K562 (cell line): ENCODE results near the gene LDHAL6A. TPM values are rescaled to one million over a fixed set of nuclear protein-coding genes. Genes with fewer than 3 reads are reported as not detected.

Source experiments
- ATAC-seq: fragments of 200-7000 bp; cut with Tn5 transposase; 3 replicates; pipeline ENCODE4 v1.9.1; 2020; ENCODE audit warnings: moderate library complexity
- BruUV-seq: library from RNA; stranded (reverse); fragments of 400-500 nt; replicated peaks from 2 replicates; lab custom pipeline; 2021; lab: Mats Ljungman, UMichigan
- CTCF ChIA-PET: fragments of 300-600 bp; formaldehyde crosslinking; extraction: SDS; loops from one replicate; lab custom pipeline; 2021; ENCODE audit warnings: low intra/inter-chr PET ratio; lab: Yijun Ruan, JAX
- POLR2A ChIA-PET: fragments of 300-600, 350-650 bp; sonication (Branson Sonifier 250); formaldehyde crosslinking; extraction: SDS; loops from one replicate; lab custom pipeline; 2021; ENCODE audit warnings: antibody characterized with exemption, inconsistent platforms; lab: Yijun Ruan, JAX
- DNase-seq, 4 experiments: peaks; one replicate each; pipeline versions ENCODE4 v3.0.0 to v3.0.0-alpha.2; 2011 to 2018; ENCODE audit warnings: low spot score in 3 of 4, mixed read lengths in 3 of 4; ENCODE audit errors: extremely low read depth in 1 of 4
- FAIRE-seq: peaks from 2 replicates; lab custom pipeline; 2011; peaks lifted over from hg19 to GRCh38; lab: Jason Lieb, UNC
- H2AFZ ChIP-seq: 2 replicates; pipeline ENCODE4 v1.6.0; 2011; ENCODE audit warnings: low read depth, low read length, control low read depth, inconsistent platforms
- H3K27ac ChIP-seq: fragments of 200-600 bp; 3 replicates; pipeline ENCODE4 v1.8.0; 2011; ENCODE audit warnings: low read depth, mild to moderate bottlenecking, control low read depth, inconsistent platforms, low read length, moderate library complexity, mixed read lengths; ENCODE audit errors: extremely low read depth
- H3K27me3 ChIP-seq, 2 experiments: fragments of 300-600 bp in 1 of 2; 2 replicates in 1 of 2; 3 replicates in 1 of 2; pipeline versions ENCODE4 v1.6.0 to v1.8.0; 2011; ENCODE audit warnings: inconsistent platforms in 2 of 2, low read length in 2 of 2, mild to moderate bottlenecking in 1 of 2, mixed read lengths in 1 of 2, moderate library complexity in 1 of 2; ENCODE audit not compliant: control insufficient read depth in 2 of 2, insufficient read depth in 2 of 2
- H3K36me3 ChIP-seq: fragments of 300-600 bp; 3 replicates; pipeline ENCODE4 v1.8.0; 2011; ENCODE audit warnings: mild to moderate bottlenecking, low read length, inconsistent platforms; ENCODE audit not compliant: control insufficient read depth, insufficient read depth
- H3K4me1 ChIP-seq, 2 experiments: fragments of 200-600 bp in 1 of 2; replicated peaks in 1 of 2; 2 replicates in 1 of 2; 3 replicates in 1 of 2; pipeline versions ENCODE4 v1.5.1 to v1.8.0; 2011; ENCODE audit warnings: inconsistent platforms in 2 of 2, low read length in 2 of 2, mild to moderate bottlenecking in 1 of 2, mixed read lengths in 1 of 2, moderate library complexity in 1 of 2; ENCODE audit not compliant: control insufficient read depth in 2 of 2, insufficient read depth in 2 of 2
- H3K4me2 ChIP-seq: 2 replicates; pipeline ENCODE4 v1.6.1; 2011; ENCODE audit warnings: low read length, control low read depth, inconsistent platforms, mixed read lengths; ENCODE audit not compliant: insufficient read depth
- H3K4me3 ChIP-seq: fragments of 200-600 bp; sonication (generic), shearing (Covaris generic); 2 replicates; pipeline ENCODE4 v1.5.1; 2016; ENCODE audit warnings: control low read depth, inconsistent platforms
- H3K79me2 ChIP-seq: fragments of 200-600 bp; 3 replicates; pipeline ENCODE4 v1.8.0; 2011; ENCODE audit warnings: low read length, inconsistent platforms; ENCODE audit not compliant: control insufficient read depth, insufficient read depth
- H3K9ac ChIP-seq, 2 experiments: 2 replicates each; pipeline versions ENCODE4 v1.6.0 to v1.6.1; 2011; ENCODE audit warnings: low read depth in 2 of 2, low read length in 2 of 2, control low read depth in 1 of 2, inconsistent platforms in 1 of 2, mild to moderate bottlenecking in 1 of 2, mixed read lengths in 1 of 2; ENCODE audit not compliant: insufficient read depth in 1 of 2
- H3K9me1 ChIP-seq: one replicate; pipeline ENCODE4 v1.6.0; 2011; ENCODE audit warnings: inconsistent platforms, mild to moderate bottlenecking, low read length, moderate library complexity; ENCODE audit not compliant: control insufficient read depth, insufficient read depth
- H3K9me3 ChIP-seq: replicated peaks from 2 replicates; pipeline ENCODE4 v1.5.1; 2011; ENCODE audit warnings: low read depth, low read length, inconsistent platforms; ENCODE audit not compliant: control insufficient read depth, insufficient read depth
- H4K20me1 ChIP-seq: replicated peaks from 2 replicates; pipeline ENCODE4 v1.6.1; 2011; ENCODE audit warnings: low read length, inconsistent platforms, mixed read lengths; ENCODE audit not compliant: control insufficient read depth, insufficient read depth
- ATF1 ChIP-seq, 2 experiments: fragments of 450-650 bp in 1 of 2; IDR thresholded peaks; 2 replicates each; pipeline ENCODE4 v1.6.1; 2016; ENCODE audit warnings: missing compliant biosample characterization in 1 of 2, missing genetic modification characterization in 1 of 2
- BCLAF1 ChIP-seq, 2 experiments: fragments of 450-650 bp in 1 of 2; IDR thresholded peaks; 2 replicates each; pipeline ENCODE4 v1.6.1; 2011 to 2017; ENCODE audit warnings: low read depth in 2 of 2, antibody characterized with exemption in 1 of 2, borderline replicate concordance in 1 of 2, low read length in 1 of 2, mild to moderate bottlenecking in 1 of 2, mixed read lengths in 1 of 2; ENCODE audit not compliant: control insufficient read depth in 1 of 2
- ELF4 ChIP-seq: fragments of 450-650 bp; formaldehyde crosslinking; IDR thresholded peaks from 2 replicates; pipeline ENCODE4 v1.4.0; 2022; ENCODE audit warnings: missing genetic modification characterization
- EP300 ChIP-seq: IDR thresholded peaks from 2 replicates; pipeline ENCODE4 v1.6.1; 2012; ENCODE audit warnings: low read length, improper control_type of control experiment
- FOXM1 ChIP-seq, 2 experiments: fragments of 450-650 bp in 1 of 2; sonication (generic) in 1 of 2; formaldehyde crosslinking in 1 of 2; IDR thresholded peaks; 2 replicates each; pipeline versions ENCODE4 v1.6.1 to v1.9.0; 2017 to 2022; ENCODE audit warnings: low read depth in 2 of 2, mild to moderate bottlenecking in 2 of 2, missing genetic modification reagents in 1 of 2, moderate library complexity in 1 of 2
- HDGF ChIP-seq: fragments of 450-650 bp; IDR thresholded peaks from 2 replicates; pipeline ENCODE4 v1.6.1; 2016
- LEF1 ChIP-seq: fragments of 450-650 bp; IDR thresholded peaks from 2 replicates; pipeline ENCODE4 v1.6.1; 2016; ENCODE audit warnings: mild to moderate bottlenecking
- MYC ChIP-seq, 2 experiments: fragments of 250-450 bp in 1 of 2; sonication (Bioruptor Pico) in 1 of 2; IDR thresholded peaks; 2 replicates each; pipeline versions ENCODE4 v1.5.1 to v1.6.1; 2012 to 2021; ENCODE audit warnings: low read depth in 2 of 2, borderline replicate concordance in 1 of 2, improper control_type of control experiment in 1 of 2, low read length in 1 of 2, mild to moderate bottlenecking in 1 of 2, moderate library complexity in 1 of 2
- NCOR1 ChIP-seq: fragments of 450-650 bp; IDR thresholded peaks from 2 replicates; pipeline ENCODE4 v1.6.1; 2016; ENCODE audit warnings: mild to moderate bottlenecking, moderate library complexity
- NR2C1 ChIP-seq, 2 experiments: fragments of 450-650 bp; IDR thresholded peaks; 2 replicates each; pipeline ENCODE4 v1.6.1; 2017; ENCODE audit warnings: mild to moderate bottlenecking in 2 of 2, antibody characterized with exemption in 1 of 2, inconsistent platforms in 1 of 2, missing compliant biosample characterization in 1 of 2, missing genetic modification characterization in 1 of 2
- PKNOX1 ChIP-seq: fragments of 450-650 bp; IDR thresholded peaks from 2 replicates; pipeline ENCODE4 v1.6.1; 2016
- RAD21 ChIP-seq, 2 experiments: fragments of 250-450 bp in 1 of 2; fragments of 450-650 bp in 1 of 2; sonication (Bioruptor Pico) in 1 of 2; formaldehyde crosslinking in 1 of 2; IDR thresholded peaks in 1 of 2; conservative IDR thresholded peaks in 1 of 2; 2 replicates each; pipeline versions ENCODE4 v1.4.0 to v1.8.0; 2020 to 2022; ENCODE audit warnings: mild to moderate bottlenecking in 2 of 2, moderate library complexity in 1 of 2
- RBFOX2 ChIP-seq: fragments of 200-400 bp; formaldehyde crosslinking; IDR thresholded peaks from 2 replicates; pipeline ENCODE4 v1.6.1; 2017; ENCODE audit warnings: low read depth, mild to moderate bottlenecking, low read length, moderate library complexity
- SMAD4 ChIP-seq: fragments of 250-450 bp; sonication (Bioruptor Pico); conservative IDR thresholded peaks from 2 replicates; pipeline ENCODE4 v1.8.0; 2021; ENCODE audit warnings: inconsistent platforms, mild to moderate bottlenecking, moderate library complexity
- SMARCA4 ChIP-seq: fragments of 450-650 bp; IDR thresholded peaks from 2 replicates; pipeline ENCODE4 v1.6.1; 2016
- TAL1 ChIP-seq: fragments of 450-650 bp; IDR thresholded peaks from 2 replicates; pipeline ENCODE4 v1.6.1; 2016; ENCODE audit warnings: mild to moderate bottlenecking
- ZNF707 ChIP-seq: fragments of 250-450 bp; sonication (Bioruptor Pico); conservative IDR thresholded peaks from 2 replicates; pipeline ENCODE4 v1.8.0; 2022; ENCODE audit warnings: inconsistent platforms, mild to moderate bottlenecking, moderate library complexity
- WGBS: fragments of 100-300 bp; shearing (Covaris generic); methylation state at CpG from one replicate; pipeline ENCODE4 v1.1.6; 2016; ENCODE audit warnings: low coverage, mixed read lengths; ENCODE audit not compliant: insufficient coverage; ENCODE audit errors: missing lambda C conversion rate; 5-methylcytosine and 5-hydroxymethylcytosine counted together
- in situ Hi-C: fragments of 300-500 bp; cut with MboI; formaldehyde crosslinking; loops from 4 replicates; pipeline ENCODE4 v1.15.0; 2018; ENCODE audit warnings: inconsistent platforms, mixed read lengths
- intact Hi-C: fragments of 100-400 bp; cut with micrococcal nuclease; formaldehyde crosslinking; loops from 2 replicates; pipeline ENCODE4 v1.14.2; 2022
- polyA plus RNA-seq, 8 experiments: library from polyadenylated mRNA; depleted of rRNA in 4 of 8; stranded (reverse) in 5 of 8; unstranded in 3 of 8; fragments of >200 nt; fragmentation: Nextera tagmentation in 2 of 8; fragmentation: Illumina TruSeq in 1 of 8; extraction: Ambion mirVana in 2 of 8; extraction: Trizol in 1 of 8; gene quantifications; 2 replicates each; pipeline versions ENCODE4 v1.2.1 to v1.2.3, GENCODE V29; 2011 to 2014; ENCODE audit warnings: inconsistent platforms in 1 of 8, missing spikeins in 1 of 8
- total RNA-seq, 7 experiments: library from RNA; depleted of rRNA in 6 of 7; stranded (reverse); fragments of >200 nt in 6 of 7; fragmentation: Illumina TruSeq in 2 of 7; extraction: Trizol in 2 of 7; gene quantifications; 2 replicates each; pipeline versions ENCODE4 v1.2.1 to v1.2.3, GENCODE V29; 2011 to 2021; ENCODE audit warnings: low replicate concordance in 1 of 7

Gene LDHAL6A
- total and polyA plus RNA-seq, 9 of the 15 experiments (the other 6 are each of a cell fraction or from before 2014, with no cell fraction given): 0.04 TPM; not detected in 8

GRCh38 chr11:18490736-18491485, 35.3 kb downstream of the LDHAL6A start:
- no TSS peak for BruUV-seq
- DNase-seq (peak in 3 of 4 experiments; percentile 19 to 82 (median 73)), ATAC-seq (peak; percentile 98), FAIRE-seq (peak; percentile 90)
- ChIA-PET CTCF (no interaction called here), POLR2A (interaction anchor here (0.6 to 1.5 kb wide), 9 partner anchors 10 to 380 kb away, joined by 3 to 4 read pairs (median 4); partner anchors contain the start of genes HPS5, SPTY2D1 and TSG101)
- intact Hi-C loops: no loop called here
- Histone ChIP-seq H3K4me2 (no peak overlapping the region), H3K9me1 (no peaks in the 10 kb centered on the region), H3K27ac (no peak overlapping the region), H3K27me3 (no peaks in the 10 kb centered on the region), H3K4me1 (peaks cover 4 to 11% of the 10 kb centered on the region in 2 experiments; a peak in 3 of 5 replicates), H3K36me3 (peaks cover 18% of the 10 kb centered on the region; the same call in 1 of the 3 replicates), H2AFZ (no peak overlapping the region), H3K79me2 (no peaks in the 10 kb centered on the region), H3K4me3 (no peak overlapping the region), H4K20me1 (peaks cover 10% of the 10 kb centered on the region; the same call in 1 of the 2 replicates), H3K9ac (no peak overlapping the region), H3K9me3 (no peaks in the 10 kb centered on the region)
- in situ Hi-C loops: no loop called here
- WGBS: 57% methylated on average over 15 of the region's 15 CpGs
- TF ChIP-seq RAD21 (CRISPR knock-in tag; conservative IDR thresholded peaks at IDR 0.05 in 1 of 2, IDR thresholded peaks at IDR 0.05 in 1 of 2): peak in 1 of 2 experiments; percentile 20; a peak in 2 of 4 replicates
- no peak for TF ChIP-seq HDGF
- no peak for TF ChIP-seq ATF1 (CRISPR knock-in tag; IDR thresholded peaks at IDR 0.05)
- no peak for TF ChIP-seq ATF1 (tag; IDR thresholded peaks at IDR 0.05)
- peak; percentile 83 for TF ChIP-seq TAL1
- no peak for TF ChIP-seq RBFOX2
- TF ChIP-seq BCLAF1 (IDR thresholded peaks at IDR 0.05; ENCODE audit: borderline replicate concordance in 1 of 2, control insufficient read depth in 1 of 2, low read depth in 2 of 2, low read length in 1 of 2): no peak
- peak; percentile 98 for TF ChIP-seq SMAD4 (CRISPR knock-in tag)
- peak; percentile 34; the same call in 1 of the 2 replicates for TF ChIP-seq LEF1
- TF ChIP-seq ELF4 (CRISPR knock-in tag): no peak
- TF ChIP-seq ZNF707 (CRISPR knock-in tag): no peak
- no peak for TF ChIP-seq NR2C1 (IDR thresholded peaks at IDR 0.05)
- 0 out of 2 replicates have a peak, but pooled peaks have one; percentile 20 for TF ChIP-seq NR2C1 (tag; IDR thresholded peaks at IDR 0.05)
- TF ChIP-seq FOXM1 (IDR thresholded peaks at IDR 0.05; ENCODE audit: low read depth): peak; percentile 48; the same call in 1 of the 2 replicates
- no peak for TF ChIP-seq FOXM1 (CRISPR knock-in tag; IDR thresholded peaks at IDR 0.05; ENCODE audit: low read depth)
- TF ChIP-seq NCOR1: peak; percentile 86
- TF ChIP-seq EP300: peak; percentile 77
- TF ChIP-seq PKNOX1: peak; percentile 95
- TF ChIP-seq SMARCA4: peak; percentile 56; the same call in 1 of the 2 replicates
- peak; percentile 50; the same call in 1 of the 2 replicates for TF ChIP-seq MYC (IDR thresholded peaks at IDR 0.05; ENCODE audit: low read depth, low read length)
- TF ChIP-seq MYC (CRISPR knock-in tag; IDR thresholded peaks at IDR 0.05; ENCODE audit: borderline replicate concordance, low read depth): no peak
